ENCODE results near the gene DLG1. TPM values are rescaled to one million over a fixed set of nuclear protein-coding genes. Genes with fewer than 3 reads are reported as not detected.

The DLG1 gene
- total and polyA plus RNA-seq, 8 donors = 17.9 to 173 (median 92.9) TPM

GRCh38 chr3:196997311-196997710 is 301.1 kb downstream of the DLG1 start:
- Histone ChIP-seq H3K27ac (no peak overlapping the region), H3K9me3 (no peaks in the 10 kb centered on the region), H3K27me3 (no peaks in the 10 kb centered on the region), H3K4me3 (no peak overlapping the region), H3K4me1 (peaks cover 0 to 6% (median 5%) of the 10 kb centered on the region in 4 donors), H3K36me3 (no peaks in the 10 kb centered on the region)
- intact Hi-C loops (cut with DNase I; ENCODE audit: low total_unique reads) = no loop called here
- DNase-seq = no peak
- TF ChIP-seq EP300 (IDR thresholded peaks at IDR 0.05) (no peak), POLR2AphosphoS5 (IDR thresholded peaks at IDR 0.05) (no peak), POLR2A (IDR thresholded peaks at IDR 0.05) (no peak)
- TF ChIP-seq, protein P1, sequence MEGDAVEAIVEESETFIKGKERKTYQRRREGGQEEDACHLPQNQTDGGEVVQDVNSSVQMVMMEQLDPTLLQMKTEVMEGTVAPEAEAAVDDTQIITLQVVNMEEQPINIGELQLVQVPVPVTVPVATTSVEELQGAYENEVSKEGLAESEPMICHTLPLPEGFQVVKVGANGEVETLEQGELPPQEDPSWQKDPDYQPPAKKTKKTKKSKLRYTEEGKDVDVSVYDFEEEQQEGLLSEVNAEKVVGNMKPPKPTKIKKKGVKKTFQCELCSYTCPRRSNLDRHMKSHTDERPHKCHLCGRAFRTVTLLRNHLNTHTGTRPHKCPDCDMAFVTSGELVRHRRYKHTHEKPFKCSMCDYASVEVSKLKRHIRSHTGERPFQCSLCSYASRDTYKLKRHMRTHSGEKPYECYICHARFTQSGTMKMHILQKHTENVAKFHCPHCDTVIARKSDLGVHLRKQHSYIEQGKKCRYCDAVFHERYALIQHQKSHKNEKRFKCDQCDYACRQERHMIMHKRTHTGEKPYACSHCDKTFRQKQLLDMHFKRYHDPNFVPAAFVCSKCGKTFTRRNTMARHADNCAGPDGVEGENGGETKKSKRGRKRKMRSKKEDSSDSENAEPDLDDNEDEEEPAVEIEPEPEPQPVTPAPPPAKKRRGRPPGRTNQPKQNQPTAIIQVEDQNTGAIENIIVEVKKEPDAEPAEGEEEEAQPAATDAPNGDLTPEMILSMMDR (IDR thresholded peaks at IDR 0.05) = no peak
- WGBS, 5 donors = 91 to 96% (median 93%) methylated on average over 9 to 15 of the region's 15 CpGs

GRCh38 chr3:196996454-196997265 is 301.8 kb downstream of the DLG1 start:
- no peak overlapping the region for H3K4me3 ChIP-seq
- intact Hi-C loops (cut with DNase I; ENCODE audit: low total_unique reads) = no loop called here
- H3K27me3 ChIP-seq = no peaks in the 10 kb centered on the region
- no peak overlapping the region for H3K27ac ChIP-seq
- H3K36me3 ChIP-seq = no peaks in the 10 kb centered on the region
- WGBS, 5 donors = 75 to 79% (median 77%) methylated on average over 17 of the region's 17 CpGs
- H3K4me1 ChIP-seq = no peaks in the 10 kb centered on the region
- no peaks in the 10 kb centered on the region for H3K9me3 ChIP-seq
- DNase-seq = no peak
- TF ChIP-seq EP300 (IDR thresholded peaks at IDR 0.05) (no peak), POLR2AphosphoS5 (IDR thresholded peaks at IDR 0.05) (no peak), POLR2A (IDR thresholded peaks at IDR 0.05) (no peak)
- TF ChIP-seq, protein P1 (IDR thresholded peaks at IDR 0.05) = no peak

- H3K4me1 ChIP-seq = no peaks in the 10 kb centered on the region
- intact Hi-C loops (cut with DNase I; ENCODE audit: low total_unique reads) = no loop called here
- WGBS, 5 donors = 80 to 89% (median 87%) methylated on average over 14 of the region's 14 CpGs
- DNase-seq = no peak
- no peaks in the 10 kb centered on the region for H3K9me3 ChIP-seq
- no peaks in the 10 kb centered on the region for H3K36me3 ChIP-seq
- TF ChIP-seq, protein P1 (IDR thresholded peaks at IDR 0.05) = no peak
- TF ChIP-seq POLR2AphosphoS5 (IDR thresholded peaks at IDR 0.05) = no peak
- TF ChIP-seq EP300 (IDR thresholded peaks at IDR 0.05) = no peak
- no peak for TF ChIP-seq POLR2A (IDR thresholded peaks at IDR 0.05)
- H3K4me3 ChIP-seq = no peak overlapping the region
- H3K27me3 ChIP-seq = no peaks in the 10 kb centered on the region
- H3K27ac ChIP-seq = no peak overlapping the region
Observed at GRCh38 chr3:196995646-196996355, 302.6 kb downstream of the DLG1 start.

- H3K9me3 ChIP-seq = no peaks in the 10 kb centered on the region
- DNase-seq = no peak
- no peaks in the 10 kb centered on the region for H3K4me1 ChIP-seq
- intact Hi-C loops (cut with DNase I; ENCODE audit: low total_unique reads) = no loop called here
- H3K36me3 ChIP-seq = no peaks in the 10 kb centered on the region
- H3K27ac ChIP-seq = no peak overlapping the region
- no peak overlapping the region for H3K4me3 ChIP-seq
- whole genome bisulfite sequencing, 5 donors = 83 to 98% (median 95%) methylated on average over 19 of the region's 19 CpGs
- TF ChIP-seq POLR2A (IDR thresholded peaks at IDR 0.05) (no peak), EP300 (IDR thresholded peaks at IDR 0.05) (no peak), POLR2AphosphoS5 (IDR thresholded peaks at IDR 0.05) (no peak)
- TF ChIP-seq, protein P1 (IDR thresholded peaks at IDR 0.05) = no peak
- no peaks in the 10 kb centered on the region for H3K27me3 ChIP-seq
Observed at GRCh38 chr3:196995027-196995426, 303.4 kb downstream of the DLG1 start.

Measured in stomach (tissue), 9 donors.